HG02759 (cell line): ENCODE results near the gene ANKFY1.
"Not testable (repeated sequence)": the region's sequence is repeated elsewhere in the genome, so short reads cannot be mapped to it uniquely, and the experiment has no call there.

Experiments used
- ATAC-seq: cut with Tn5 transposase; IDR thresholded peaks from one replicate; pipeline ENCODE4 v1.9.1; 2021; ENCODE audit warnings: mild to moderate bottlenecking, moderate library complexity; ENCODE audit not compliant: unreplicated experiment

The ANKFY1 gene

DNA sequence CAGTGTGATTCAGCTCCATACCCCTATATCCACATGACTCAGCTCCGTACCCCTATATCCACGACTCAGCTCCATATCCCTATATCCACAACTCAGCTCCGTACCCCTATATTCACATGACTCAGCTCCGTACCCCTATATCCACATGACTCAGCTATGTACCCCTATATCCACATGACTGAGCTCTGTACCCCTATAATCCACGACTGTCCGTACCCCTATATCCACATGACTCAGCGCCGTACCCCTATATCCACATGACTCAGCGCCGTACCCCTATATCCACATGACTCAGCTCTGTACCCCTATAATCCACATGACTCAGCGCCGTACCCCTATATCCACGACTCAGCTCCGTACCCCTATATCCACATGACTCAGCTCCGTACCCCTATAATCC, 104.0 kb downstream of the ANKFY1 start:
- no peak for ATAC-seq

DNA sequence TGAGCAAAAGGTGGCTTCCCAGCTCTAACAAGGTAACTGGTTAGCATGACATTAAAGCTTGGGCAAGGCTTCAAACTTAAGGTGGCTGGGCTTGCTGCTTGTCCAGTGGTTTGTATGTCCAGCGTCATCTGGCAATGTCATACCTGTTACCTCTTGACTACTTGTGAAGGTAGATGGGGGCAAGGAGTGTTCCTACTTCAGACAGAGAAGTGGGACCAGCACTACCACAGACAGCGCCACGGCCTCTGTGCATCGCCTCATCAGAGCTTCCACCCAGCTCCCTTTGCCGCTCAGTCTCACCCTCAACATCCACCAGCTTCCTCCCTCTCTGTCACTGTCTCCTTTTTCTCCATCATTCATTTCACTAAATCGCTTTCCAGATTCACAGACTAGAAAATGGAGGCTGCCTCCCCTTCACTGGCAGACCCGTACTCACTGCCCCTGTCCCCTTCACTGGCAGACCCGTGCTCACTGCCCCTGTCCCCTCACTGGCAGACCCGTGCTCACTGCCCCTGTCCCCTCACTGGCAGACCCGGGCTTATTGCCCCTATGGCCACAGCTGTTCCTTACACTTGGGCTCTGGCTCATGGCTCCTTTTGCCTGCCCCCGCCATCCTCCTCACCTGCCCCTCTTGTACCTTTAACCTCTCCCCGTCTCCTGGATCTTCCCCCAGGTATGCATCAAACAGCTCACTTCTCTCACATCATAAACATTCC, 106.0 kb downstream of the ANKFY1 start:
- ATAC-seq: no peak

DNA sequence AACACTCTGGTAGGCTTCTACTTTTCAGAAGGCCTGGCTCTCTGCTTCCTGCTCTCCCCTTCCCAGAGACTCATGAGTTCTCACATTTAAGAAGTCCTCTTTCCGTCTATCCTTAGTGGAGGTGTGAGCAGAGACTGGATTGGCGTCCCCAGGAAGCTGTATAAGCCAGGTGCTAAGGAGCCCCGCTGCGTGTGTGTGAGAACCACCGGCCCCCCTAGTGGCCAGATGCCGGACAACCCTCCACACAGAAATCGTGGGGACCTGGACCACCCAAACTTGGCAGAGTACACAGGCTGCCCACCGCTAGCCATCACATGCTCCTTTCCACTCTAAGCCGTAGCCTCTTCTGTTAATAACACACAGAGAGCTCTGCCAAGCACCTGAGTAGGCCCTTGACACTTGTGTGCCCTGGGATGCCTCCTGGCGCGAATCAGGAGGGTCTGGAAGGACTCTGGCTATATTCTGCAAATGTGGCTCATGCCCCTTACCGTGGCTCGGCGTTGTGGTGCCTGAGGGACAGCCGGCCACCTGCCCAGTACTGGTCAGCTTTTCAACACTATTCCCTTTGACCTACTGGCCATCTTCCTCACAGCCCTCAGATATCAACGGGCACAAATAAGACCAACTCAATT, 106.9 kb downstream of the ANKFY1 start:
- no peak for ATAC-seq

DNA sequence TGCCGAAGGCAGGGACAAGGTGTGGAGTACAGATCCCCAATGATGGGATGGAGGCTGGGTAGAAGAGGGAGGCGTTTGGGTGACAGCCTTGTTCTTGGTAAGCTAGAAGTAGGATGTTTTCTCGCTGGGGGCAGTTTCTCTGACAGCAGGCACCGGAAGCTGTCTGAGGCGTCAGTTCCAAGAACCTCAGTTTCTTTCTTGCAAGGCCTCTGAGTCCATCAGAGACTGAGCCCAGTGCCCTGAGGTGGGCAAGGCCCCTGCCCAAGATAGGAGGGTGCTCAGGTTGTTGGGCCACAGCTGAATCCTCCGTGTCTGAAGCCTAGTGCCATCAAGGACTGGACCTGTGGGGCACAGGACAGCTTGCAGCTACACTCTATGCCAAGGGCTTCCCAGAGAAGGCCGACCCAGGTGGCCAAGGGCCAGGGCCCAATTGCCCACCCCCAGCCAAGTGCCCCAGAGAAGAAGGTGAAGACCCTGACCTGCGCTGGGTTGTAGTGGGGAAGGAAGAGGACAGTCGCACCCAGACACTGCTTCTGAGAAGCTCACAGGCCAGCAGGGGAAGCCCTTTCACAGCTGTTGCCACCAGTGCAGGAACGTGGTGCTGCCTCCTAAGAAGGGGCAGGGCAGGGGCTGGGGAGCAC, 107.7 kb downstream of the ANKFY1 start:
- ATAC-seq: no peak

DNA sequence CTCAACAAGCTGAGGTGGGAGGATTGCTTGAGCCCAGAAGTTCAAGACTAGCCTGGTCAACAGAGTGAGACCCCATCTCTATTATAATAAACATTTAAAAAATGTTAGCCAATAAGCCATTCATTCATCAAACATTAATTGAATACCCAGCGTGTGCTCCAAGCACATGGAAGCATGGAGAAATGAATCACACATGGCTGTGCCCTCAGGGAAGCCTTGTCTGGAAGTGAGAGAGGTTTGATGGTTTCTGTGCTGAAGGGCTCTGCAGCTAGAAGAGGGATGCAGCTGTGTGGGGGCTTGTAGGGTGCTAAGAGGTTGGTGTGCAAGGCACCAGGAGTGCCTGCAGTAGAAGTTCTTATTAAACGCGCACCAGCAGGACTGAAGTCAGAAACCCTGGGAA, 109.6 kb downstream of the ANKFY1 start:
- no peak for ATAC-seq

DNA sequence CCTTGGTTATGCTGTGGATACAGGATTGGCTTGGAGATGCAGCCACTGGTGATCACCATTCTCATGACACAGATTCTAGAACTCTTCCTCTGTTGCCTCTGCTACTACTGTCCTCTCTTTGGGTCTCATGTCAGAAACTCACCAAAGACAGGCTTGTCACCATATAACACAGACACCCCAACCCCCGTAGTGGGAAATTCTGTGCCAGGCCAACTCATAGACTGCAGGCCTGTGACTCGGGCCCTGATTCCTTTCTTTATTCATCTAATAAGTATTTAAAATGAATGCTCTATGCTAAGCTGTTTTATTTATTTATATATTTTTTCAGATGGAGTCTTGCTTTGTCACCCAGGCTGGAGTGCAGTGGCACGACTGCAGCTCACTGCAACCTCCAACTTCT, 111.3 kb downstream of the ANKFY1 start:
- ATAC-seq: no peak

DNA sequence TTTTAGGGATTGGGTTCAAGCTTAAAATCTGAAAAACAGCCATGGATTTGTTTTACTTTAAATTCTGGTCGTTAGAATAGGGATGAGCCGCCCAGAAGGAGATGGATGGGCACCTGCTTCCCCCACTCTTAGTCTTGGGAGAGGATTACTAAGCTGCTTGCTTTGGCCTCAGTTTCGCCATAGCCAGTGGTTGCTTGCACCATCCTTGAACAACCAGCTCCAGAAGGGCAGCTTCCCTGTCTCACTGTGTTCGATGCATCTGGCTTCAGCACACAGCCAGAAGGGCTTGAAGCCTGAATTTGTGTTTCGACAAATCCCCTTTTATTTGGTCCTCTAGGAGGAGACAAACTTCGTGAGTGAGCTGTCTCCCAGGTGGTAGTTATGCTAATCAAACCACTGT, 113.7 kb downstream of the ANKFY1 start:
- ATAC-seq: no peak

DNA sequence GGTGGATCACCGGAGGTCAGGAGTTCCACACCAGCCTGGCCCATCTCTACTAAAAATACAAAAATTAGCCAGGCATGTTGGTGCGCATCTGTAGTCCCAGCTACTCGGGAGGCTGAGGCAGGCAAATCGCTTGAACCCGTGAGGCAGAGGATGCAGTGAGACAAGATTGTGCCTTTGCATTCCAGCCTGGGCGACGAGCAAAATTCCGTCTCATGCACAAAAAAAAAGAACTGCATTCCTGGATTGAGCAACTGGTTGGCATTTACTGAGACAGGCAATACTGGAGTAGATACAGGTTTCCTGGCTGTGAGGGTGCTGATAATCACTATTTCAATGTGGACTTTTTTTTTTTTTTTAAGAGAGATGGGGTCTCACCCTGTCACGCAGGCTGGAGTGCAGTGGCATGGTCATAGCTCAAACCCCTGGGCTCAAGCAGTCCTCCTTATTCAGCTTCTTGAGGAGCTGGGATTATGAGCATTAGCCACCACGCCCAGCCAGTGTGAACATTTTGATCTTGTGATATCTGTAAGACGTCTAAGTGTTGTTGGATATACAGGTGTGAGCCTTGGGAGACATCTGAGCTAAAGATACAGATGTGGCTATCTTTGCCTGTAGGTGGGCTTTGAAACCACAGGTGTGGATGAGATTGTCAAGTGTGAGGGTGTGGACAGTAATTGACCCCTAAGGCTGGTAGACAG, 115.0 kb downstream of the ANKFY1 start:
- ATAC-seq: no peak

DNA sequence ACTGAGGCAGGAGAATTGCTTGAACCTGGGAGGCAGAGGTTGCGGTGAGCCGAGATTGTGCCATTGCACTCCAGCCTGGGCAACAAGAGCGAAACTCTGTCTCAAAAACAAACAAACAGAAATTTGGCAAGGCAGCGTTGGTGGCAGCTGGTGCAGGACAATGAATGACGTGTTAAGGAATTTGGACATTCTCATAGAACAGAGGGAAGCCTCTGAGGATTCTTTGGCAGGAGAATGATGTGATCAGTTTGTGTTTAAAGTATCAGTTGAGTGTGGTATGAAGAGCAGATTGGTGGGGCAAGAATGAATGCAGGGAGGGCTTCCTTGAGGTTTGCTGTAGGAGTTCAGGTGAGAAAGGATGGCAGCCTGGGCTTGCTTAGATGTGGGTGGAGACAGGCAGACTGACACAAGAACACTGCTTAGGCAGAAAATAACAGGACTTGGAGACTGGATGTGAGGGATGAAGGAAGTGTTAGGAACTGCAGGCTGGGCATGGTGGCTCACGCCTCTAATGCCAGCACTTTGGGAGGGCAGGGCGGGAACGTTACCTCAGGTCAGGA, 115.9 kb downstream of the ANKFY1 start:
- no peak for ATAC-seq

DNA sequence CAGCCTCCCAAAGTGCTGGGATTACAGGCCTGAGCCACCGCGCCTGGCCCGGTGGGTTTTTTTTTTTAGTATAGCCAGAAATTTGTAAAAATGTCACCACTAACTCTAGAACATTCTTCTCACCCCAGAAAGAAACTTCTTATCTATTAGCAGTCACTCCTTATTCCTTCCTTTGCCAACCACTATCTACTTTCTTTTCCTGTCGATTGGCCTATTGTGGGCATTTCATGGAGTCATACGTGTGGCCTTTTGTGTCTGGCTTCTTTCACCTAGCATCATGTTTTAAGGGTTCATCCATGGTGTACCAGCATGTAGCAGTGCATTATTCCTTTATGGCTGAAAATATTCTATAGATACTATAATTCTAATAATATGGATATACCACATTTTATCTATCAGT, 117.1 kb downstream of the ANKFY1 start:
- ATAC-seq: no peak

DNA sequence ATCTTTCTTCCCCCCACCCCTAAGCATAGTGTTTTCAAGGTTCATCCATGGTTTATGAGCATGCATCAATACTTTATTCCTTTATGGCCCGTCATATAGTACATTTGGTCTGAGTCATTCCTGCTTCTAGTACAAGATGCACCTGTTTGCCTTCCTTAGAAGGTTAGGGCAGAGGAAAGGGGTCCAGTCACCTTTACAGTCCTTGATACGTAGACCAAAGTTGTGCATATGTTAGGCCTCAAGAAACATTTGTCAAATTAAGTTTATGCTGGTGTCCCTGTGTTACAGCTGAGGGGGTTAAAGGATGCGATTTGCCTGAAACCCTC, 119.4 kb downstream of the ANKFY1 start:
- ATAC-seq: no peak

DNA sequence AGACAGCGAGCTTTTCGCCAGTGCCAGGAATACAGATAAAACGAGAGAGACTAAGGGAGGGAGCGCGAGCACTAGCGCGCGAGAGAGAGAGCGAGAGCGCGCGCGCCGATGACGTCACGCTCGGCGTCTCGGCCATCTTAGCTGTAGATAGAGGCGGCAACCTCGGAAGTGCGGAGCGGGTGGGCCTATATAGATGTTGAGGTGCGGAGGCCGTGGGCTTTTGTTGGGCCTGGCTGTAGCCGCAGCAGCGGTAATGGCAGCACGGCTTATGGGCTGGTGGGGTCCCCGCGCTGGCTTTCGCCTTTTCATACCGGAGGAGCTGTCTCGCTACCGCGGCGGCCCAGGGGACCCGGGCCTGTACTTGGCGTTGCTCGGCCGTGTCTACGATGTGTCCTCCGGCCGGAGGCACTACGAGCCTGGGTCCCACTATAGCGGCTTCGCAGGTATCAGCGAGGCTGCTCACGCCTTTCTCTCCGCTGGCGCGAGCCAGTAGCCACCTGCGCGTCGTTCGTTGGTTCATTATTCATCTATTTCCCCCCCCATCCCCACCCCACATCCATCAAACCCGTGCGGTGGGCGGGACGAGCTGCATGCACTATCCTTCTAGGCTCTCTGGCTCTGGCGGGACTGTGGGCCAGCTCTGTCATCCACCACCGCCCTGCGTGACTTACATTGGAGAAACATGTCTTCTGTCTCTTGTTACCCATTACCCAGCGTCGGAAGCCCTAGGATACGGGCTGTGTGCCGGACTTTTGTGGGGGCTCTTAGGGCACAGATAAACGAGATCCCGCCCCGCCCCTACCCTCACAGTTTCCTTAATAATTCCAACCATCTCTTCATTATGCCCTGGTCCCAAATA, 120.0 kb downstream of the ANKFY1 start:
- peak; percentile 66 for ATAC-seq

DNA sequence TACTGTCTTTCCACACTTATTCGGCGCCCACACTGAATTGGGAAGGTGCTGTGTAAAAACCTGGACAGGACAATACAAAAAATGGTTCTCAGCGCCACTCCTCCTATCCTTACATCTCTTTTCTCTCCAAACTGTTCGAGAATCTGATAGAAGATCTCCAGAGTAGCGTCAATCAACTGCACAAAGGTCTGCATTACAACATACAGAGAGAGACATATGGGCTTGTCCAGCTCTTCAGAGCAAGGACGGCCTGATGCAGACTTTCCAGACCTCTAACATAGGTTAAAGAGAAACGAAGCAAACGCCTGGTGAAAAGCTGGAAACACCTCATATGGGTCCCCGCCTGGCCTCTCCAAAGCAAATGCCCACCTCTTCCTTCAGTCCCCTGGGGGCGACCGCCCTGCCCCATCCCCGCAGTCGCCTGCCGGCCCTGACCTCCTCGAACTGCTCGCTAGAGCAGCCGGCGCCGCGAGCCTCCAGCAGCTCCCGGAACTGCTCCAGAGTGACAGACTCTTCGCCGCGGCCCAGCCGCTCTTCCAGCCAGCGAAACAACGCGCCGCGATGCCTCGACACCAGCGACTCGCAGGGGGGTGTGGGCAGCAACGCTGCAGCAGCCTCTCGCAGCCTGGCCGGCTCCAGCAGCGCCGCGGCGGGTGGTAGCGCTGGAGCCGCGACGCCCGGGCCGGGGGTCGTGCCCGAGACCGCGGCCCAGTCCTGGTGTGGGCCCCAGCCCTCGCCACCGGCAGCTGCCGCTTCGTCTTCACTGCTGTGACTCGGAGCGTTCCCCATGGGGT, 121.5 kb downstream of the ANKFY1 start:
- ATAC-seq: no peak

DNA sequence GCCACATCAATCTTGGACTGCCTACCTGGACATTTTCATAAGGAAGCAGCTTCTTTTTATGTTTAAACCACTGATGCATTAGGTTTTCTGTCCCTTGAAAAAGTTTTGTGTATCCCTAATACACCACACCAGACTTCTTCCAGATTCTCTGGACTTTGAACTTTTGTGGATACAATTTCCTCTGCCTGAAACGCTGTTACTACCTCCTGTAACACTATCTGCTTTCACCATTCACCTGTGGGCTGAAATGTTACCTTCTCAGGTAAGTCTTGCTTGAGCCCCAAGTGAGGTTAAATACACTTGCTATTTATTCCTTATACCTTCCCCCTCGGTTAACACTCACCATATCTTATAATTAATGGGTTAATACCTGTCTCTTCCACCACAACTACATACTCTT, 123.7 kb downstream of the ANKFY1 start:
- ATAC-seq: no peak

DNA sequence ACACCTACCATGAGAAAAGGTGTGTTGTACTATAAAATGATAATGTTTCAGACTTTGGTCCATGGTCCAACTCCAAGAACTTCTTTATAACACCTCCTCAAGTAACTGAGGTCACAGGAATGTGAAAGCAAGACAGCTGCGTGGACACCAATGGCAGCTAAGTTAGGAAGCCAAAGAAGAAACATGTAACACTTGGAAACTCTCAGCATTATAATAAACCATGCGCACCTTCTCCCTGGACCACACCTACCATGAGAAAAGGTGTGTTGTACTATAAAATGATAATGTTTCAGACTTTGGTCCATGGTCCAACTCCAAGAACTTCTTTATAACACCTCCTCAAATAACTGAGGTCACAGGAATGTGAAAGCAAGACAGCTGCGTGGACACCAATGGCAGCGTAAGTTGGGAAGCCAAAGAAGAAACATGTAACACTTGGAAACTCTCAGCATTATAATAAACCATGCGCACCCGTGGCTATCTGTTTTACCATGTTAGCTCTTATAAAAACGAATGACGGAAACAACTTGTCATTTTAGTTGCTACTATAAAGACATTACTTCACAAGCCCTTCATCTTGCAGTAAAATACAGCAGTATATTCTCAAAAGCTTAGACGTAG, 124.8 kb downstream of the ANKFY1 start:
- not testable (repeated sequence) for ATAC-seq

DNA sequence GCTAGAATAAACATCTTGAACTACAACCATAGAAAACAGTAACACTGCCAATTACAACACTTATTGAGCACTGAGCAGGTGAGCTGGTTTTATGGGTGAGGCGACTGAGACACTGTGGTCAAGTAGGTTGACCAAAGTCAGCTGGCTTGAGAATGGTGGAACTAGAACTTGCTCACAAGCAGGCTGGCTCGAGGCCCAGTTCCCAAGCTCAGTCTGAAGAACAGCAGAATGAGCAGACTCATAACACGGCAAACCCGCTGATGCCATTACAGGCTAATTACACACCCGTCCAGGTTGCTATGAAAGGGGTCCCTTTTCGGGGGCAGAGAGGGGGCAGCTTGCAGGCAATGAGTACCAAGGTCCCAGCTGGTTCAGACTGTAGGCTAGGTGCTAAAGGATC, 127.4 kb downstream of the ANKFY1 start:
- ATAC-seq: no peak

DNA sequence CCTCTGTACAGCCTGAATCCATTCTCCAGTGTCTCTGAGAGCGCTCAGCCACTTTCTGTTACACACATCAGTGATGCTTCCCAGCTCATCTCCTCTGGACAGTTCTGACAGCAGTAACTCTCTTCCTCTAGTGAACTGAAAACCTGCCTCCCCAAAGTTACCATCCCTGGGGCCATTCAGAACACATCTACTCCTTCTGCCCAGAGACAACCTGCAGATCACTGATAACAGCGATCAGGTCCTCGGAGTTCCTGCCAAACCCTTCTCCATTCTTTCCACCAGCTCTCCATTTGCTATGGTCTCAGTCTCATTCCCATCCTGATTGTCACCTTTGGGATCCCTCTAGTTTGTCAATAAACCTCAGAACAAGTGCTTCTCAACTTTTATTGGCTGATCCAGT, 128.3 kb downstream of the ANKFY1 start:
- no peak for ATAC-seq

DNA sequence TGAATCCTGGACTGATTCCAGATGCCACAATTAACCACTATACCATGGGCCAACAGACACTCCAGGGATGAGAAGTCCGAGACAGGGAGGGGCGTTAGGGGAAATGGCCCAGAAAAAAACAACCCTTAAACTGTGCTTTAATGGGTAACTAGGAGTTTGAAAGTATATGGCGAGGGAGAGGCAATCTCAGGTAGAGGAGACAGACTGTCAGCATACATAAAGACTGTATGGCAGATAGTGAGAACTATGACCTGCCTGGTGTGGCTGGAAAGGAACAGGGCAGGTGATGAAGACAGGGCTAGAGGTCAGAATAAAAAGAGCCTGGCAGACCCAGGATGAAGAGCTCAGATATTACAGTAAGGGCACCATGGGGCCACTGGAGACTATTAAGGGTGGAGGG, 129.1 kb downstream of the ANKFY1 start:
- no peak for ATAC-seq

DNA sequence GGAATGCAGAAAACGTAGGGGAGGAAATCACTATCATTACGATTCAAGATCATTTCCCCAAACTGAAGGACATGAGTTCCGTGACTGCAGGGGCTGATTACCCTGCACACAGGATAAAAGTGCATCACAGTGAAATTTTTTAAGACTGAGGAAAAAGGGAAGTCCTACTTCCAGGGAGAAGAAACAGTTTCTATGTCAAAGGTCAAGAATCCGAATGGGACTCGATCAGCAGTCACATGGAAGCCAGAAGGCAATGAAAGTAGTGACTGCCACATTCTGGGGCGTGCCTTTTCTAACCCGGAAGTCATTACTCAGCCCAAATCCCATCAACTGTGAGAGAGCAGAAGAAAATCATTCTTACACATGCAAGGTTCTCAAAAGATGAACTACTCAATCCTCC, 133.1 kb downstream of the ANKFY1 start:
- ATAC-seq: no peak
